ENCODE data around the gene KCNN3.

DNA sequence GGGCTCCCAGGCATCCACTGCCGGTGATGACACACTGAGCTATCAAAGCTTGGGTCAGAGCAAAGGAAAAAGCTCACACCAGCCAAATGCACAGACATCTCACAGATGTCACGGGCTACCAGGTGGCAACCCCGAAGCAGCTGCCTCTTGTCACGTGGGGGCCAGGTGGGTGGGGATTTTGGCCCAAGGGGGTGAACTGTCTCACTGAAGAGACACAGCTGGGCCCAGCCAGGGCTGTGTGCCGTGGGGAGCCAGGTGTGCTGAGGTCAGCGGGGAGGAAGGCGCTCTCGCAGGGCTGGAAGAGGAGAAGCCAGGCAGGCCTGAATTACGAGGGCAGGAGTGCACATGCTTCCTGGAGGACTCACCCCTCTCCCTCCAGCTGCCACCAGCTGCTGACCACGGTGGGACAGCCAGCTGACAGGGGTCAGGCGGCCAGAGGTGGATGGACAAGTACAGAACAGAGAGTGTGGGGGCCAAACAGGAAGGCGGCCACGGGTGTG lies 32.4 kb downstream of the KCNN3 start:
- TF ChIP-seq, protein P1, sequence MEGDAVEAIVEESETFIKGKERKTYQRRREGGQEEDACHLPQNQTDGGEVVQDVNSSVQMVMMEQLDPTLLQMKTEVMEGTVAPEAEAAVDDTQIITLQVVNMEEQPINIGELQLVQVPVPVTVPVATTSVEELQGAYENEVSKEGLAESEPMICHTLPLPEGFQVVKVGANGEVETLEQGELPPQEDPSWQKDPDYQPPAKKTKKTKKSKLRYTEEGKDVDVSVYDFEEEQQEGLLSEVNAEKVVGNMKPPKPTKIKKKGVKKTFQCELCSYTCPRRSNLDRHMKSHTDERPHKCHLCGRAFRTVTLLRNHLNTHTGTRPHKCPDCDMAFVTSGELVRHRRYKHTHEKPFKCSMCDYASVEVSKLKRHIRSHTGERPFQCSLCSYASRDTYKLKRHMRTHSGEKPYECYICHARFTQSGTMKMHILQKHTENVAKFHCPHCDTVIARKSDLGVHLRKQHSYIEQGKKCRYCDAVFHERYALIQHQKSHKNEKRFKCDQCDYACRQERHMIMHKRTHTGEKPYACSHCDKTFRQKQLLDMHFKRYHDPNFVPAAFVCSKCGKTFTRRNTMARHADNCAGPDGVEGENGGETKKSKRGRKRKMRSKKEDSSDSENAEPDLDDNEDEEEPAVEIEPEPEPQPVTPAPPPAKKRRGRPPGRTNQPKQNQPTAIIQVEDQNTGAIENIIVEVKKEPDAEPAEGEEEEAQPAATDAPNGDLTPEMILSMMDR (IDR thresholded peaks at IDR 0.05): no peak
- no peak for TF ChIP-seq POLR2A (IDR thresholded peaks at IDR 0.05)
